GM21528 (cell line): ENCODE measurements around the gene TUBGCP2.

Experiments used
- ATAC-seq: cut with Tn5 transposase; IDR thresholded peaks from one replicate; pipeline ENCODE4 v1.9.1; 2021; ENCODE audit warnings: mild to moderate bottlenecking, moderate library complexity; ENCODE audit not compliant: unreplicated experiment, low FRiP score

Gene TUBGCP2

GRCh38 chr10:133253361-133253955 is 55.2 kb downstream of the TUBGCP2 start:
- no peak for ATAC-seq

GRCh38 chr10:133252223-133252552 is 56.5 kb downstream of the TUBGCP2 start:
- ATAC-seq = no peak

- ATAC-seq = no peak
These were observed 57.1 kb downstream of the TUBGCP2 start for GRCh38 chr10:133251388-133252222.

GRCh38 chr10:133249975-133250754 is 58.5 kb downstream of the TUBGCP2 start:
- no peak for ATAC-seq

- ATAC-seq = no peak
These were observed 59.4 kb downstream of the TUBGCP2 start for GRCh38 chr10:133249094-133249780.

GRCh38 chr10:133248334-133248715 is 60.3 kb downstream of the TUBGCP2 start:
- no peak for ATAC-seq

- no peak for ATAC-seq
These were observed 60.9 kb downstream of the TUBGCP2 start for GRCh38 chr10:133247681-133248333.

GRCh38 chr10:133246236-133246626 is 62.4 kb downstream of the TUBGCP2 start:
- no peak for ATAC-seq

GRCh38 chr10:133245439-133246235 is 63.0 kb downstream of the TUBGCP2 start:
- ATAC-seq = no peak

- ATAC-seq = no peak
These were observed 65.1 kb downstream of the TUBGCP2 start for GRCh38 chr10:133243593-133243992.

GRCh38 chr10:133242611-133243356 is 65.9 kb downstream of the TUBGCP2 start:
- no peak for ATAC-seq

GRCh38 chr10:133241501-133242205 is 67.0 kb downstream of the TUBGCP2 start:
- peak; percentile 48 for ATAC-seq

- no peak for ATAC-seq
These were observed 68.7 kb downstream of the TUBGCP2 start for GRCh38 chr10:133239990-133240389.

GRCh38 chr10:133238466-133238804 is 70.2 kb downstream of the TUBGCP2 start:
- ATAC-seq = no peak

GRCh38 chr10:133237588-133238465 is 70.8 kb downstream of the TUBGCP2 start, which contains the start of gene VENTX:
TSS of gene VENTX (plus strand) at chr10:133237855. CDS start at chr10:133237915, 60 bp downstream.
- no peak for ATAC-seq

GRCh38 chr10:133237241-133237587 is 71.5 kb downstream of the TUBGCP2 start:
- no peak for ATAC-seq
